HUES48 (cell line): ENCODE data around the gene GLI3.

Source experiments
- H3K27ac ChIP-seq: one replicate; pipeline ENCODE4 v1.7.0; 2013; ENCODE audit warnings: low read depth, low read length, inconsistent platforms
- H3K27me3 ChIP-seq: 2 replicates; pipeline ENCODE4 v1.6.1; 2013; ENCODE audit warnings: mild to moderate bottlenecking, low read length; ENCODE audit not compliant: control insufficient read depth, insufficient read depth
- H3K36me3 ChIP-seq: 2 replicates; pipeline ENCODE4 v1.6.1; 2013; ENCODE audit warnings: low read length; ENCODE audit not compliant: control insufficient read depth, insufficient read depth
- H3K4me1 ChIP-seq: 2 replicates; pipeline ENCODE4 v1.6.1; 2013; ENCODE audit warnings: mild to moderate bottlenecking, low read length; ENCODE audit not compliant: control insufficient read depth, insufficient read depth
- H3K4me3 ChIP-seq: 2 replicates; pipeline ENCODE4 v1.5.1; 2013; ENCODE audit warnings: mild to moderate bottlenecking, low read depth, low read length
- H3K9ac ChIP-seq: 2 replicates; pipeline ENCODE4 v1.6.1; 2013; ENCODE audit warnings: mild to moderate bottlenecking, low read depth, low read length, moderate library complexity
- H3K9me3 ChIP-seq: 2 replicates; pipeline ENCODE4 v1.6.1; 2013; ENCODE audit warnings: low read length; ENCODE audit not compliant: control insufficient read depth, insufficient read depth

Gene GLI3

DNA sequence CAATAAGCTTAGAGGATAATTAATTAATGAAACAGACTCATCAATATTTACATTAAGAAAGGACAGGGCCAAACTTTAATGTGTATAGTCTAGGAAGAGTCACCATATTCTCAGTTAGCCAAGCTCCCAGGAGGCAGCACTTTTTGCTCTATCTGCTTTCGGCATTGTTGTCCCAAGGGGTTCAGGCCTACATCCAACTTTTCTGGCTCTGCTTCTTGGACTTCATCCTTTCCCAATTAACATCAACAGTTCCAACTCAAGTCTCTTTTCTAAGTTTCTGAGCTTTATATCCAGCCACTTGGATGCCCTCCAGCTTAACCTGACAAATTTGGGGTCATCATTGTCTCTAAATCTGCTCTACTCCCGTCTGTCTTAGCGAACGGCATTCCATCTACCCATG, 42.8 kb downstream of the GLI3 start:
- H3K27me3 ChIP-seq, result no peaks in the 10 kb centered on the region
- H3K9me3 ChIP-seq, result no peaks in the 10 kb centered on the region
- H3K4me1 ChIP-seq, result peaks cover 29% of the 10 kb centered on the region
- no peak overlapping the region for H3K4me3 ChIP-seq
- H3K9ac ChIP-seq, result no peak overlapping the region
- no peaks in the 10 kb centered on the region for H3K36me3 ChIP-seq
- H3K27ac ChIP-seq, result no peak overlapping the region

GRCh38 chr7:42193471-42194129, 43.4 kb downstream of the GLI3 start:
- Histone ChIP-seq H3K4me1 (peaks cover 29% of the 10 kb centered on the region), H3K9ac (no peak overlapping the region), H3K36me3 (no peaks in the 10 kb centered on the region), H3K9me3 (no peaks in the 10 kb centered on the region), H3K4me3 (no peak overlapping the region), H3K27ac (peak overlapping the region; percentile 82), H3K27me3 (no peaks in the 10 kb centered on the region)

DNA sequence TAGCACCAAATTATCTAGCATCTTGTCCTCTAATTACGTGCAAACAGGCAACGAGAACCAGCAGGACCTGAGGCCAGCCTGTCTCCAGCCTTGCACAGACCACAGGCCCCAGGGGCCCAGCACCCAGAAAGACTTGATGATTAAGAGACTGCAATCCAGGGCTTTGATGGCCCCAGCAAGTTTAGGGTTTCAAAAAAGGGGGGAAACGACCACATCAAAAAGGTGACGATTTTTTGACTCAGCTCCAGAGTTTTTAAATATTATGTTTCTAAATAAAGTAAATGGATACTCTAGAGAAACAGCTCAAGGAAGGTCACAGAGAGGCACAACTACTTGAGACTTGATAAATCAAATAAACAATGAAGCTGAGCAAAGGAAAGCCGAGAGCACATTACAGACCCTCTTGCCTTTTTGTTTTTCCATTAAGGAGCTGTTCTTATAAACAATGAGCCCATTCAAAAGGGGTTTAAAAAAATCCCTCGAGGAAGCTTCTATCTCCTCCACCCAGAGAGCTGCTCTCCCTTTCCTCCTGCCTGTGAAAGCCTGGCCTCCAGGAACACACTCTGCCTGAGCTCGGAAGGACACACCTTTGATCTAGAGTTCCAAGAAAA, 44.1 kb downstream of the GLI3 start:
- Histone ChIP-seq H3K9ac (no peak overlapping the region), H3K4me3 (no peak overlapping the region), H3K27ac (peak overlapping the region; percentile 82), H3K36me3 (no peaks in the 10 kb centered on the region), H3K27me3 (no peaks in the 10 kb centered on the region), H3K9me3 (no peaks in the 10 kb centered on the region), H3K4me1 (peaks cover 29% of the 10 kb centered on the region)

- Histone ChIP-seq H3K9me3 (no peaks in the 10 kb centered on the region), H3K36me3 (no peaks in the 10 kb centered on the region), H3K4me3 (no peak overlapping the region), H3K27ac (no peak overlapping the region), H3K4me1 (peaks cover 24% of the 10 kb centered on the region), H3K9ac (no peak overlapping the region), H3K27me3 (no peaks in the 10 kb centered on the region)
Measured at GRCh38 chr7:42192066-42192465, 44.9 kb downstream of the GLI3 start.

GRCh38 chr7:42189535-42189934, 47.5 kb downstream of the GLI3 start:
- H3K27ac ChIP-seq, result no peak overlapping the region
- no peaks in the 10 kb centered on the region for H3K36me3 ChIP-seq
- no peak overlapping the region for H3K9ac ChIP-seq
- no peak overlapping the region for H3K4me3 ChIP-seq
- peaks cover 24% of the 10 kb centered on the region for H3K4me1 ChIP-seq
- H3K9me3 ChIP-seq, result no peaks in the 10 kb centered on the region
- no peaks in the 10 kb centered on the region for H3K27me3 ChIP-seq

- Histone ChIP-seq H3K4me1 (no peaks in the 10 kb centered on the region; the same call in 1 of the 2 replicates), H3K36me3 (no peaks in the 10 kb centered on the region), H3K4me3 (no peak overlapping the region)
Measured at GRCh38 chr7:42186151-42186550, 50.9 kb downstream of the GLI3 start.

DNA sequence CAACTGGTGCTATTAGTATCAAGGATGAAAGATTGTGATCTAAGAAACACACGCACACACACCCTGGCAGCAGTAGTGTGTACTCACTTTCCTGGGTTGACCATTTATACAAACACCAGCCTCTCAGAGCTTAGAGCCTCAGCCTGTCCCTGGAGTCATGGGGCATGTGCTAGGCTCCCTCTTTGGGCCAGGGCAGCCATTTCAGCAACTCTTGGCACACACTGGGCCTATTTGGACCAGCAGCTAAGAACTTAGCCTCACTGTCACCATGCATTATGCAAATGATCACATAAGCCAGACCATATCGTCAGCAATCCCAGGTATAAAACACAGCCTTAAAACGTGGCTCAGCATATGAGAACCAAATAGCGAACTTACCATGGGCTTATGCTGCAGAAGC, 51.3 kb downstream of the GLI3 start:
- no peak overlapping the region for H3K9ac ChIP-seq
- no peaks in the 10 kb centered on the region for H3K9me3 ChIP-seq
- no peaks in the 10 kb centered on the region; the same call in 1 of the 2 replicates for H3K4me1 ChIP-seq
- no peaks in the 10 kb centered on the region for H3K27me3 ChIP-seq
- H3K27ac ChIP-seq, result no peak overlapping the region
- no peaks in the 10 kb centered on the region for H3K36me3 ChIP-seq
- H3K4me3 ChIP-seq, result no peak overlapping the region

More at GRCh38 chr7:42186151-42186550, 50.9 kb downstream of the GLI3 start:
- Histone ChIP-seq H3K9me3 (no peaks in the 10 kb centered on the region), H3K9ac (no peak overlapping the region), H3K27ac (no peak overlapping the region), H3K27me3 (no peaks in the 10 kb centered on the region)

DNA sequence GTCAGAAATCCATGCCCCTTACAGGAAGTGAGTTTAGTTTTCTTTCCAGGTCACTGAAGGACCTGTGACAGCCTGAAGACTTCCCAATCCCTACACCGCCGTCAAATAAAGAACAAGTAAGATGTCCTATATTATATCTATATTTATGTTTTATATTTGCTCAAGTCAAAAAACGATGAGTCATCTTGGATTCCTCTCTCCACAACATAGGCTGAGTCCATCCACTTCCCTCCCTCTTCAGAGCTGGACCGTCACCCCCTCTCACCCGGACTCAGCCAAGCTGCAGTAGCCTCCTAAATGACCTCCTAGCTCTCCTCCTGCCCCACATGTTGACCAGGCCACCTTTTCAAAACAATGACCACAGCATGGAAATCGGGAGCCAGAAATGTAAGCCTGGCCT, 53.5 kb downstream of the GLI3 start:
- Histone ChIP-seq H3K9ac (no peak overlapping the region), H3K4me1 (no peaks in the 10 kb centered on the region; the same call in 1 of the 2 replicates), H3K27ac (no peak overlapping the region), H3K36me3 (no peaks in the 10 kb centered on the region), H3K4me3 (no peak overlapping the region), H3K27me3 (no peaks in the 10 kb centered on the region), H3K9me3 (no peaks in the 10 kb centered on the region)

GRCh38 chr7:42181566-42181965, 55.4 kb downstream of the GLI3 start:
- H3K9ac ChIP-seq, result no peak overlapping the region
- H3K36me3 ChIP-seq, result no peaks in the 10 kb centered on the region
- H3K4me3 ChIP-seq, result no peak overlapping the region
- no peaks in the 10 kb centered on the region for H3K27me3 ChIP-seq
- H3K4me1 ChIP-seq, result no peaks in the 10 kb centered on the region; the same call in 1 of the 2 replicates
- no peaks in the 10 kb centered on the region for H3K9me3 ChIP-seq
- H3K27ac ChIP-seq, result no peak overlapping the region

- Histone ChIP-seq H3K4me1 (no peaks in the 10 kb centered on the region; the same call in 1 of the 2 replicates), H3K4me3 (no peak overlapping the region), H3K27me3 (no peaks in the 10 kb centered on the region), H3K36me3 (no peaks in the 10 kb centered on the region), H3K9ac (no peak overlapping the region), H3K27ac (no peak overlapping the region), H3K9me3 (no peaks in the 10 kb centered on the region)
Measured at GRCh38 chr7:42180806-42181205, 56.2 kb downstream of the GLI3 start.

DNA sequence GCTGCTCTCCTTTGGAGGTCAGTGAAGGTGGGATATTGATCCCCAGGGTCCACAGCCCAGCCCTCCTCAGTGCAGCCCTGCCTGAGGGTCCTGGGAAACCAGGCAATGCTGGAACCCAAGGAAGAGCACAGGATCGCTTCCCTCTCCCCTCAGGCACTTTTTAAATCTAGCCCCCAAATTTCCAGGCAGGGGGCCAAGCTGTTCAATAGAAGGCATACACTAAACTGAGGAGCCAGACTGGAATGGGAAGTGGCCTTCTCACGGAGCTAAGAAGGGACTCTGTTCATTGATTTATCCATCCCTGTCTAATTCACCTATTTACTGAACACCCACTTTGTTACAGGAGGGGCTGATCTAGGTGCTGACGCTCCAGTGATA, 60.3 kb downstream of the GLI3 start:
- H3K27me3 ChIP-seq, result no peaks in the 10 kb centered on the region
- no peak overlapping the region for H3K9ac ChIP-seq
- H3K4me3 ChIP-seq, result no peak overlapping the region
- no peaks in the 10 kb centered on the region for H3K9me3 ChIP-seq
- H3K27ac ChIP-seq, result no peak overlapping the region
- no peaks in the 10 kb centered on the region for H3K4me1 ChIP-seq
- H3K36me3 ChIP-seq, result no peaks in the 10 kb centered on the region
